HepG2 (cell line): Measurements from ENCODE around the gene ZDHHC7. TPM values are rescaled to one million over a fixed set of nuclear protein-coding genes. Genes with fewer than 3 reads are reported as not detected.

ENCODE experiments used
- AGO1 ChIP-seq: fragments of 200-400 bp; formaldehyde crosslinking; IDR thresholded peaks from 2 replicates; pipeline ENCODE4 v1.6.1; 2017; ENCODE audit warnings: mild to moderate bottlenecking, low read depth, low read length, moderate library complexity; ENCODE audit not compliant: poor library complexity, severe bottlenecking
- AGO2 ChIP-seq: fragments of 200-400 bp; formaldehyde crosslinking; optimal IDR thresholded peaks from 2 replicates; pipeline ENCODE3; 2017; ENCODE audit warnings: mild to moderate bottlenecking, low read depth, low read length, moderate library complexity
- CHD4 ChIP-seq: fragments of 200-600 bp; sonication (generic); IDR thresholded peaks from 2 replicates; pipeline ENCODE4 v1.7.0; 2017; ENCODE audit warnings: mild to moderate bottlenecking, low read length, borderline replicate concordance
- ESRRA ChIP-seq: sonication (generic); formaldehyde crosslinking; IDR thresholded peaks from 2 replicates; pipeline ENCODE4 v1.5.1; 2020; ENCODE audit warnings: mild to moderate bottlenecking, low read depth, missing genetic modification reagents
- FOSL1 ChIP-seq: sonication (generic); formaldehyde crosslinking; IDR thresholded peaks from 2 replicates; pipeline ENCODE4 v1.9.0; 2021; ENCODE audit warnings: missing genetic modification reagents, borderline replicate concordance
- JUNB ChIP-seq: sonication (generic); formaldehyde crosslinking; IDR thresholded peaks from 2 replicates; pipeline ENCODE4 v1.8.0; 2022; ENCODE audit warnings: missing genetic modification reagents, mild to moderate bottlenecking, borderline replicate concordance
- KAT8 ChIP-seq: IDR thresholded peaks from 2 replicates; pipeline ENCODE4 v1.6.1; 2016; ENCODE audit warnings: missing genetic modification reagents, missing compliant biosample characterization
- MAFG ChIP-seq: sonication (generic); formaldehyde crosslinking; IDR thresholded peaks from 2 replicates; pipeline ENCODE4 v1.5.1; 2020; ENCODE audit warnings: mild to moderate bottlenecking, missing genetic modification reagents
- PAX8 ChIP-seq: sonication (generic); formaldehyde crosslinking; IDR thresholded peaks from 2 replicates; pipeline ENCODE4 v1.8.0; 2022; ENCODE audit warnings: mild to moderate bottlenecking, missing genetic modification reagents, borderline replicate concordance
- RBFOX2 ChIP-seq: fragments of 200-400 bp; formaldehyde crosslinking; IDR thresholded peaks from 2 replicates; pipeline ENCODE4 v1.6.1; 2017; ENCODE audit warnings: low read depth, mild to moderate bottlenecking, low read length
- TEAD2 ChIP-seq: sonication (generic); formaldehyde crosslinking; IDR thresholded peaks from 2 replicates; pipeline ENCODE4 v1.9.0; 2021; ENCODE audit warnings: missing genetic modification reagents
- ZBTB38 ChIP-seq: sonication (generic); formaldehyde crosslinking; IDR thresholded peaks from 2 replicates; pipeline ENCODE4 v1.5.1; 2020; ENCODE audit warnings: mild to moderate bottlenecking, missing genetic modification reagents
- ZNF337 ChIP-seq: sonication (generic); formaldehyde crosslinking; IDR thresholded peaks from 2 replicates; pipeline ENCODE4 v1.5.1; 2020; ENCODE audit warnings: missing genetic modification reagents, low read depth, mild to moderate bottlenecking, borderline replicate concordance
- ZNF414 ChIP-seq: sonication (generic); formaldehyde crosslinking; IDR thresholded peaks from 2 replicates; pipeline ENCODE4 v1.5.0; 2020; ENCODE audit warnings: missing genetic modification reagents
- ZNF512B ChIP-seq: sonication (generic); formaldehyde crosslinking; IDR thresholded peaks from 2 replicates; pipeline ENCODE4 v1.5.1; 2020; ENCODE audit warnings: missing genetic modification reagents, mild to moderate bottlenecking, borderline replicate concordance
- ZNF513 ChIP-seq: sonication (generic); formaldehyde crosslinking; conservative IDR thresholded peaks from 2 replicates; pipeline ENCODE4 v1.5.0; 2020; ENCODE audit warnings: missing genetic modification reagents
- ZNF543 ChIP-seq: sonication (generic); formaldehyde crosslinking; IDR thresholded peaks from 2 replicates; pipeline ENCODE4 v1.4.0; 2020; ENCODE audit warnings: mild to moderate bottlenecking, missing genetic modification reagents
- ZNF558 ChIP-seq: sonication (generic); formaldehyde crosslinking; IDR thresholded peaks from 2 replicates; pipeline ENCODE4 v1.9.0; 2022; ENCODE audit warnings: mild to moderate bottlenecking, missing genetic modification reagents, borderline replicate concordance
- ZNF607 ChIP-seq: sonication (generic); formaldehyde crosslinking; IDR thresholded peaks from 2 replicates; pipeline ENCODE4 v1.5.1; 2020; ENCODE audit warnings: missing genetic modification reagents, mild to moderate bottlenecking, borderline replicate concordance
- ZNF761 ChIP-seq: sonication (generic); formaldehyde crosslinking; conservative IDR thresholded peaks from 2 replicates; pipeline ENCODE4 v1.4.0; 2020; ENCODE audit warnings: mild to moderate bottlenecking, missing genetic modification reagents
- ZXDC ChIP-seq: sonication (generic); formaldehyde crosslinking; IDR thresholded peaks from 2 replicates; pipeline ENCODE4 v1.5.0; 2020; ENCODE audit warnings: mild to moderate bottlenecking, missing genetic modification reagents
- polyA plus RNA-seq, 8 experiments: library from polyadenylated mRNA; depleted of rRNA in 3 of 8; stranded (reverse) in 7 of 8; unstranded in 1 of 8; fragments of >200 nt; fragmentation: Illumina TruSeq in 4 of 8; extraction: Trizol in 4 of 8; gene quantifications; 2 replicates each; pipeline versions ENCODE4 v1.2.1 to v1.2.3, GENCODE V29; 2011 to 2016; ENCODE audit warnings: low read depth in 4 of 8, missing spikeins in 1 of 8, mixed read lengths in 1 of 8; ENCODE audit not compliant: insufficient read depth in 1 of 8
- total RNA-seq, 5 experiments: library from RNA; depleted of rRNA; stranded (reverse); fragments of >200 nt; fragmentation: Illumina TruSeq; extraction: Trizol; gene quantifications; 2 replicates each; pipeline ENCODE4 v1.2.3, GENCODE V29; 2016; ENCODE audit warnings: low read depth in 1 of 5

The ZDHHC7 gene
- total and polyA plus RNA-seq, 2 of the 13 experiments (the other 11 are each of a cell fraction or from before 2014, with no cell fraction given) = 46.8 to 67.6 TPM

GRCh38 chr16:84924331-84925091, 86.8 kb downstream of the ZDHHC7 start (continued):
- TF ChIP-seq ZXDC = peak; percentile 19; the same call in 1 of the 2 replicates
- no peak for TF ChIP-seq TEAD2 (CRISPR knock-in tag)
- peak; percentile 53; the same call in 1 of the 2 replicates for TF ChIP-seq ZNF414 (CRISPR knock-in tag)
- no peak for TF ChIP-seq ZNF513 (CRISPR knock-in tag)
- peak; percentile 65 for TF ChIP-seq ZBTB38 (CRISPR knock-in tag)
- no peak for TF ChIP-seq KAT8
- no peak for TF ChIP-seq ZNF543 (CRISPR knock-in tag)
- TF ChIP-seq AGO2 = no peak
- TF ChIP-seq JUNB = 0 out of 2 replicates have a peak, but pooled peaks have one; percentile 29
- TF ChIP-seq PAX8 (CRISPR knock-in tag) = no peak
- TF ChIP-seq ZNF607 (CRISPR knock-in tag) = peak; percentile 66; the same call in 1 of the 2 replicates
- peak; percentile 41; the same call in 1 of the 2 replicates for TF ChIP-seq ZNF558 (CRISPR knock-in tag)
- TF ChIP-seq ZNF512B (CRISPR knock-in tag) = no peak; the same call in 1 of the 2 replicates
- no peak for TF ChIP-seq ZNF761 (CRISPR knock-in tag)
- TF ChIP-seq ESRRA (CRISPR knock-in tag) = peak; percentile 70
- no peak for TF ChIP-seq RBFOX2
- no peak for TF ChIP-seq CHD4
- no peak for TF ChIP-seq AGO1
- TF ChIP-seq MAFG = no peak
- TF ChIP-seq ZNF337 (CRISPR knock-in tag) = no peak
- no peak for TF ChIP-seq FOSL1 (CRISPR knock-in tag)
